ENCODE data around the gene ITIH3. TPM values are rescaled to one million over a fixed set of nuclear protein-coding genes. Genes with fewer than 3 reads are reported as not detected.

Gene ITIH3
- total RNA-seq, 2 donors from 2014 or later: 0.32 to 0.82 TPM

GRCh38 chr3:52777959-52778805 is 16.4 kb upstream of the ITIH3 start:
- Histone ChIP-seq H3K27ac (no peak overlapping the region), H3K4me1 (no peaks in the 10 kb centered on the region), H3K27me3 (no peaks in the 10 kb centered on the region), H3K9ac (ENCODE audit: low read depth in 2 of 2, low read length in 2 of 2) (no peak overlapping the region), H3K4me3 (no peak overlapping the region), H3K9me3 (no peaks in the 10 kb centered on the region), H3K36me3 (no peaks in the 10 kb centered on the region)
- intact Hi-C loops (cut with DNase I): no loop called here
- TF ChIP-seq CTCF (IDR thresholded peaks at IDR 0.05): no peak
- DNase-seq: no peak

- H3K27ac ChIP-seq: no peak overlapping the region
- intact Hi-C loops (cut with DNase I): no loop called here
- peak; percentile 11 for DNase-seq
- H3K36me3 ChIP-seq: no peaks in the 10 kb centered on the region
- H3K9ac ChIP-seq (ENCODE audit: low read depth in 2 of 2, low read length in 2 of 2): no peak overlapping the region
- TF ChIP-seq CTCF (IDR thresholded peaks at IDR 0.05): no peak
- H3K4me3 ChIP-seq: no peak overlapping the region
- no peaks in the 10 kb centered on the region for H3K4me1 ChIP-seq
- no peaks in the 10 kb centered on the region for H3K9me3 ChIP-seq
- no peaks in the 10 kb centered on the region for H3K27me3 ChIP-seq
Observed at GRCh38 chr3:52779011-52779836, 15.4 kb upstream of the ITIH3 start.

GRCh38 chr3:52779837-52780585 is 14.6 kb upstream of the ITIH3 start:
- no peaks in the 10 kb centered on the region for H3K27me3 ChIP-seq
- TF ChIP-seq CTCF (IDR thresholded peaks at IDR 0.05): no peak
- H3K36me3 ChIP-seq: no peaks in the 10 kb centered on the region
- H3K4me1 ChIP-seq: no peaks in the 10 kb centered on the region
- no peak overlapping the region for H3K9ac ChIP-seq (ENCODE audit: low read depth in 2 of 2, low read length in 2 of 2)
- no peak overlapping the region for H3K4me3 ChIP-seq
- DNase-seq: no peak
- intact Hi-C loops (cut with DNase I): no loop called here
- no peak overlapping the region for H3K27ac ChIP-seq
- no peaks in the 10 kb centered on the region for H3K9me3 ChIP-seq

- no peak for DNase-seq
- intact Hi-C loops (cut with DNase I): no loop called here
- TF ChIP-seq CTCF (IDR thresholded peaks at IDR 0.05): no peak
Observed at GRCh38 chr3:52781741-52782140, 12.9 kb upstream of the ITIH3 start.

More at GRCh38 chr3:52781741-52782140, 12.9 kb upstream of the ITIH3 start:
- H3K9ac ChIP-seq (ENCODE audit: low read depth in 2 of 2, low read length in 2 of 2): no peak overlapping the region
- no peak overlapping the region for H3K4me3 ChIP-seq
- no peaks in the 10 kb centered on the region for H3K4me1 ChIP-seq
- H3K27ac ChIP-seq: no peak overlapping the region
- H3K27me3 ChIP-seq: no peaks in the 10 kb centered on the region
- no peaks in the 10 kb centered on the region for H3K9me3 ChIP-seq
- no peaks in the 10 kb centered on the region for H3K36me3 ChIP-seq

Data from colonic mucosa (tissue), 4 donors.